ENCODE data around the gene CCL11. TPM values are rescaled to one million over a fixed set of nuclear protein-coding genes. Genes with fewer than 3 reads are reported as not detected.

The CCL11 gene
- total and polyA plus RNA-seq, 2 of the 8 experiments (the other 6 are each of a cell fraction or from before 2014, with no cell fraction given): not detected

DNA sequence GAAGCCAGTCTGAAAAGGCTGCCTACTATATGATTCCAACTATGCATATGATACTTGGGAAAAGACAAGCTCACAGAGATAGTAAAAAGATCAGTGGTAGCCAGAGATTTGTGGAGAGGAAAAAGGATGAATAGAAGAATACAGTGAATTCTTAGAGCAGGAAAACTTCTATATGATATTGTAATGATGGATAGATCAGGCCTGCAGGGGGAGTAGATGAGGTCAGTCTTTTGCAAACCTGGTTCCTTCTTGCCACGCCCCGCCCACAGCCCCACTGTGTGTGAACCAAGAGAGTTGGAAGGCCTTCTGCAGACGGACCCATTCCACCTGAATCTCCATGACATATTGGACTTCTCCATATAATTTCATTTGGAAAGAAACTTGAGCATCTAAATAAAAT is 32.9 kb downstream of the CCL11 start (continued):
- TF ChIP-seq ZNF274 (IDR thresholded peaks at IDR 0.05; ENCODE audit: borderline replicate concordance, extremely low read depth, low read length) (no peak), FOSL1 (IDR thresholded peaks at IDR 0.05; ENCODE audit: insufficient read depth, low read depth, low read length) (no peak), CREB1 (IDR thresholded peaks at IDR 0.05) (no peak)
